Brain microvascular endothelial cell (primary cell): ENCODE results near the gene TOM1L2.

Experiments used
- DNase-seq: peaks from one replicate; pipeline ENCODE4 v3.0.0-alpha.2; 2020
- H3K27ac ChIP-seq: fragments of 250-450 bp; sonication (Bioruptor Pico); 2 replicates; pipeline ENCODE4 v1.5.1; 2020; ENCODE audit warnings: mild to moderate bottlenecking, moderate library complexity
- H3K27me3 ChIP-seq: fragments of 250-450 bp; sonication (Bioruptor Pico); replicated peaks from 2 replicates; pipeline ENCODE4 v1.5.1; 2020; ENCODE audit warnings: mild to moderate bottlenecking
- H3K36me3 ChIP-seq: fragments of 250-450 bp; sonication (Bioruptor Pico); replicated peaks from 2 replicates; pipeline ENCODE4 v1.5.1; 2020; ENCODE audit warnings: mild to moderate bottlenecking
- H3K4me3 ChIP-seq: 2 replicates; pipeline ENCODE4 v1.5.1; 2011; ENCODE audit warnings: low read depth, mild to moderate bottlenecking, control low read depth, low read length, moderate library complexity
- in situ Hi-C: cut with HindIII; loops from 2 replicates; pipeline ENCODE4 v1.10.0; 2017; ENCODE audit warnings: low sequenced_read_pairs, low pct_ligation_motif_present
- TF ChIP-seq, protein P1 (sequence below): IDR thresholded peaks from 2 replicates; pipeline ENCODE4 v1.5.1; 2011; ENCODE audit warnings: low read depth, mild to moderate bottlenecking, moderate library complexity, low read length, control low read depth, inconsistent platforms; ENCODE audit errors: missing control alignments

Gene TOM1L2

DNA sequence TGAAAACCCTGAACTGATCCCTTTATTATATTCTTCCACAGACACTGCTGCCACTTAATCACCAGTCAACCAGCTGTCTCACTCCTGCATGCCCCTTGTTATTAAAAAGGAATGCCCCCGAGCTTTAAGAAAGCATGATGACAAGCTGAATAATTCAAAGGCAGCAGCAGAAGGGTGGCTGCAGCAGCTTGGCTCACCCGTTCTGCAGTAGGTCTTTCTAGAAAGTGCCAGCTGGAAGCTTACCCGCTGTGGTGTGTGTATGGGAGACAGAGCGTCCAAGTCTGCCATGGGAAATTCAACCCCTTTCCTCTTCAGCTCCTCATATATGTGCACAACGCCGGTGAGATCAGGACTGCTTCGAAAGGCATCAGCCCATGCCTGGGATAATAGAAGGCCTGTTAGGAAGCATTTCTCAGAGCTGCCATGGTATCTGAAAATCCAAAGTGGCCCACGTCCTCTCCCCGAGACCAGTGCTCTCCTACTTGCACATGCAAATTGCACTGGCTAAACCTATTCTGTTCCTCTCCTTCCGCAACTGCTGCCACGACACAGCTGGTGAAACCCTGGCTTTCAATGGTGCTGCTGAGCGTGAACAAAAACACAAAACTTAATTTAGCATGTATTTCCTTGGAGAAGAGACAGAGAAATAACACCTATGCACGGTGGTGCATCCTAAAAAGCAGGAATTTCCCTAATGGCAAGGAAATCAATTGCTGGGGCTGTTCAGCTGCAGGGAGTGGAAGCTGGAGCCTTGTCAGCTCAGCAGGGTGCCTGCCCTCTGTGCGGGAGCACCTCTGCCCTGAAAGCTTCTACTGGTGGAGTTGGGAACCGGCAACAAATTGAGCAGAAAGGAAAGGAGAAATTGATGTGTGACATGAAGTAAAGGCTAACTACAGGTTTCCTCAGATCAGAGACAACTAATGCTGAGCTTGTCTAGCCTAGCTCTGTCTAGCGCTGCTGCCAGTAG lies 87.5 kb downstream of the TOM1L2 start:
- no peak overlapping the region for H3K4me3 ChIP-seq
- DNase-seq = no peak
- in situ Hi-C loops = no loop called here
- H3K27me3 ChIP-seq = no peaks in the 10 kb centered on the region
- TF ChIP-seq, protein P1, sequence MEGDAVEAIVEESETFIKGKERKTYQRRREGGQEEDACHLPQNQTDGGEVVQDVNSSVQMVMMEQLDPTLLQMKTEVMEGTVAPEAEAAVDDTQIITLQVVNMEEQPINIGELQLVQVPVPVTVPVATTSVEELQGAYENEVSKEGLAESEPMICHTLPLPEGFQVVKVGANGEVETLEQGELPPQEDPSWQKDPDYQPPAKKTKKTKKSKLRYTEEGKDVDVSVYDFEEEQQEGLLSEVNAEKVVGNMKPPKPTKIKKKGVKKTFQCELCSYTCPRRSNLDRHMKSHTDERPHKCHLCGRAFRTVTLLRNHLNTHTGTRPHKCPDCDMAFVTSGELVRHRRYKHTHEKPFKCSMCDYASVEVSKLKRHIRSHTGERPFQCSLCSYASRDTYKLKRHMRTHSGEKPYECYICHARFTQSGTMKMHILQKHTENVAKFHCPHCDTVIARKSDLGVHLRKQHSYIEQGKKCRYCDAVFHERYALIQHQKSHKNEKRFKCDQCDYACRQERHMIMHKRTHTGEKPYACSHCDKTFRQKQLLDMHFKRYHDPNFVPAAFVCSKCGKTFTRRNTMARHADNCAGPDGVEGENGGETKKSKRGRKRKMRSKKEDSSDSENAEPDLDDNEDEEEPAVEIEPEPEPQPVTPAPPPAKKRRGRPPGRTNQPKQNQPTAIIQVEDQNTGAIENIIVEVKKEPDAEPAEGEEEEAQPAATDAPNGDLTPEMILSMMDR = no peak
- no peak overlapping the region for H3K27ac ChIP-seq
- peaks cover under 1% of the 10 kb centered on the region for H3K36me3 ChIP-seq

DNA sequence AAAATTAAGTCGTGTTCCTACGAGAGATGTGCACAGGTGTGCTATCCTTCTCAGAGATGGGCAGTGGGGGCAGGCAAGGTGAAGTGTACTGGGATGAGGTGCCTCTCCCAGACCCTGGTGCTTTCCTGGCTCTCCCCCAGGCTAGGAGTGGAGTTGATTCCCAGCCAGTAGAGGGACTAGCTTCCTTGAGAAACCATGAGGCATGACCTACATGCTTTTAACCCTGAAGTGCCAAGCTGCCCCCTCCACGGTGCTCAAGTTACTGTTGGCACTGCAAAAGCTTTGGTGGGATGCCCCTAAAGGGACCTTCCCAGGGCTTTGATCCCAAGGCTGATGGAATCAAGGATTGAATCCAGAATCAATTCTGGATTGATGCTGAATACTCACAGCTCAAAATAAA lies 88.4 kb downstream of the TOM1L2 start:
- TF ChIP-seq, protein P1 = no peak
- no peak for DNase-seq
- no peak overlapping the region for H3K27ac ChIP-seq
- in situ Hi-C loops = no loop called here
- no peaks in the 10 kb centered on the region for H3K27me3 ChIP-seq
- H3K36me3 ChIP-seq = peaks cover 5% of the 10 kb centered on the region
- H3K4me3 ChIP-seq = no peak overlapping the region

DNA sequence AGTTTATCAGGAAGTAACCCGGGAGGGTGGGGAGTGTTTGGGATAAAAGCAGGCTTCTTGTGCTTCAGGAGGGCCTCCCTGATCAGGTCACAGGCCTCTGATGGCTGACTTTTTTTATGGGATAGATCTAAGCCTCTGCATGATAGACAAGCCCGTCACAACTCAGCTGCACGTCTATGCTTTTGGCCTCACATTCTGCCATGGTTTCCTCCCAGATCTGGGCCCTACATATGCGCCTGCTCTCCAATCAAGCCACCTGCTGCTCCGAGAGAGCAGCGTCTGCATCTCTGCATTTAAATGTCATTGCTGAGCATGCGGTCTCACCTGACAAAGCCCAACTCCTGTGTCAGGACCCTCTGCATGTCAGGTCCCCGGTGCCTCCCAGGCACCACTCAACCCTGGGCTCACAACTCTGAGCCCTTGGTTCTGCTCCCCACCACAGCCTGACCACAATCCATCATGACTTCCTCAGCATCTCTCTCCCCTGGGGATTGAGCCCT lies 90.1 kb downstream of the TOM1L2 start:
- Histone ChIP-seq H3K4me3 (no peak overlapping the region), H3K36me3 (peaks cover 14% of the 10 kb centered on the region), H3K27ac (no peak overlapping the region), H3K27me3 (no peaks in the 10 kb centered on the region)
- in situ Hi-C loops = no loop called here
- TF ChIP-seq, protein P1 = no peak
- DNase-seq = no peak

DNA sequence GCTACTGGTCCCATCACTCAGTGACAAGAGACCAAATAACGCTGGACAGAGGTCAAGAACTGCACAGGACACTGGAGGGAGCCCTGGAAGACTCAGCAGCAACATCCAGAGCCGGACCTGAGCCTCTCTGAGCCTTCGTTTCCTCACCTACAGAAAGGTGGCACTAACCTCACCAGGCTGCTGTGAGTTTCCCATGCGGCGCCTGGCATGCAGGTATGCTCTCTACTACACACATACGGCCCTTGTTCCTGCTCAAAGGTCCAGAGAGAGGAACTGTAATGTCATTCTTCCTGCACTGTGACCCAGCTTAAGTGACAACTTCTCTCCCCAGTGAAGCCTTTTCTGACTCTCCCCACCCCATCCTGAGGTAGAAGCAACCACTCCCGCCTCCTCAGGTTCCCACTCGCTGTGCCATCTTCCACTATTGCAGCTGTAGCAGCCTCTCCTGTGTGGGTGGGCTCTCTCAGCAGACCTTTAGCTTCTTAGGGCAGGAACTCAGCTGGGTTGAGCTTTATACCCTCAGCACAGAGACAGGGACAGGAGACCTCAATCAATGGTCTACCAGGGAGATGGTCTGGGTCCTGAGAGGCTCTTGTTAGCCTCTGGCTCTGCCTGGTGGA lies 91.5 kb downstream of the TOM1L2 start:
- TF ChIP-seq, protein P1 = no peak
- in situ Hi-C loops = no loop called here
- Histone ChIP-seq H3K27me3 (no peaks in the 10 kb centered on the region), H3K36me3 (peaks cover 14% of the 10 kb centered on the region), H3K27ac (no peak overlapping the region), H3K4me3 (no peak overlapping the region)
- no peak for DNase-seq

DNA sequence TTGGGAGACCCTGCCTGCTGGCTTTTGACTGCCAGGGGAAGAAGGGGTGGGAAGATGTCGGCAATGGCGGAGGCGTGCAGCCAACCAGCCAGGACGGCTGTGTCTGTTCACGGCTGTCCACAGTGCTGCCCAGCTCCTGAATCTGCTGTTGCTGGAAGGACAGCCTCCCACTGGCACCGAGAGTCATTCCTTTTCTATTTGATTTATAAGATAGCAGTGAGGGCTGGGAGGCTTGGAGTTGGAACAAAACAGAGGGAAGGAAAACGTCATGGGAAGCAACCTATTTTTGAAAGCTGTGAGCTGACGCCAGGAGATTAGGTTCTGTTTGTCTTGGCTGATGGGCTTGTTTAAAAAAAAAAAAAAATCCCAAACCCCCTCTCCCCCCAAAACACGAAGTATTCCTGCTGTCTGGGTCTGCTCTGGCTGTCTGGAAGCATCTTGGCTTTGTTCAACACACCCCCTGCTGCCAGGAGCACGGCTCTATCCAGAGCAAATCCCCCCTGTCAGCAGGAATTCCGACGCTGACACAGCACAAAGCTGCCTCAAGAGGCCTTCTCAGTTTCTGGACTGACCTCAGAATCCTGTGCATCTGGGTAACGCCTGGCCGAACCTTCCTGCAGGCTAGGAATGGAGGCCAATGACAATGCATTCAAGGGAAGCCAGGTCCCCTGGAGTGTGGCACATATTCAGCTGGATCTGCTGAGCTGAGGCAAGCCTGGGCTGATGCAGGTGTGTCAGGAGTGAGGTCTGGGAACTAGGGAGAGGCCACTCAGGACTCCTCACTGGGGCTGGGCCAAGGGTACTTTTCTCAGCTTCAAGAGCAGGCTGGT lies 94.5 kb downstream of the TOM1L2 start:
- H3K36me3 ChIP-seq = peaks cover 14% of the 10 kb centered on the region
- H3K27me3 ChIP-seq = no peaks in the 10 kb centered on the region
- no peak overlapping the region for H3K4me3 ChIP-seq
- TF ChIP-seq, protein P1 = peak; percentile 29
- H3K27ac ChIP-seq = peak overlapping the region; percentile 55
- DNase-seq = peak; percentile 87
- in situ Hi-C loops = no loop called here
